HUES48 (cell line): Measurements from ENCODE around the gene RBM42.

ENCODE experiments used
- H3K27ac ChIP-seq: one replicate; pipeline ENCODE4 v1.7.0; 2013; ENCODE audit warnings: low read depth, low read length, inconsistent platforms
- H3K27me3 ChIP-seq: 2 replicates; pipeline ENCODE4 v1.6.1; 2013; ENCODE audit warnings: mild to moderate bottlenecking, low read length; ENCODE audit not compliant: control insufficient read depth, insufficient read depth
- H3K36me3 ChIP-seq: 2 replicates; pipeline ENCODE4 v1.6.1; 2013; ENCODE audit warnings: low read length; ENCODE audit not compliant: control insufficient read depth, insufficient read depth
- H3K4me1 ChIP-seq: 2 replicates; pipeline ENCODE4 v1.6.1; 2013; ENCODE audit warnings: mild to moderate bottlenecking, low read length; ENCODE audit not compliant: control insufficient read depth, insufficient read depth
- H3K4me3 ChIP-seq: 2 replicates; pipeline ENCODE4 v1.5.1; 2013; ENCODE audit warnings: mild to moderate bottlenecking, low read depth, low read length
- H3K9ac ChIP-seq: 2 replicates; pipeline ENCODE4 v1.6.1; 2013; ENCODE audit warnings: mild to moderate bottlenecking, low read depth, low read length, moderate library complexity
- H3K9me3 ChIP-seq: 2 replicates; pipeline ENCODE4 v1.6.1; 2013; ENCODE audit warnings: low read length; ENCODE audit not compliant: control insufficient read depth, insufficient read depth

The RBM42 gene

GRCh38 chr19:35655600-35655999 is 26.8 kb downstream of the RBM42 start:
- Histone ChIP-seq H3K9ac (no peak overlapping the region), H3K4me1 (no peaks in the 10 kb centered on the region), H3K9me3 (no peaks in the 10 kb centered on the region), H3K4me3 (no peak overlapping the region), H3K27me3 (no peaks in the 10 kb centered on the region), H3K27ac (no peak overlapping the region), H3K36me3 (peaks cover 77% of the 10 kb centered on the region)

- Histone ChIP-seq H3K27ac (no peak overlapping the region), H3K27me3 (no peaks in the 10 kb centered on the region), H3K4me3 (no peak overlapping the region), H3K4me1 (no peaks in the 10 kb centered on the region), H3K9ac (no peak overlapping the region), H3K9me3 (no peaks in the 10 kb centered on the region), H3K36me3 (peaks cover 71% of the 10 kb centered on the region)
Measured at GRCh38 chr19:35656700-35657099, 27.9 kb downstream of the RBM42 start.

GRCh38 chr19:35657904-35658700 is 29.3 kb downstream of the RBM42 start:
- Histone ChIP-seq H3K9me3 (no peaks in the 10 kb centered on the region), H3K27ac (no peak overlapping the region), H3K9ac (no peak overlapping the region), H3K4me1 (no peaks in the 10 kb centered on the region), H3K27me3 (no peaks in the 10 kb centered on the region), H3K4me3 (no peak overlapping the region), H3K36me3 (peaks cover 70% of the 10 kb centered on the region)

DNA sequence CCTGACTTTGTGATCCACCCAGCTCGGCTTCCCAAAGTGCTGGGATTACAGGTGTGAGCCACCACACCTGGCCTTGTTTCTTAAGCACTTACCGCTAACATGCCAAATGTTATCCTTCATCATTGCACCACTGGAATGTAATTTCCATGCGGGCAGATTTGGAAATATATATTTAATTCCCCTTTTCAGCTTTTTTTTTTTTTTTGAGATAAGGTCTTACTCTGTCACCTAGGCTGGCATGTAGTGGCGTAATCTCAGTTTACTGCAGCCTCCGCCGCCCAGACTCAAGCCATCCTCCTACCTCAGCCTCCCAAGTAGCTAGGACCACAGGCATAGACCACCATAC is 33.1 kb downstream of the RBM42 start:
- Histone ChIP-seq H3K4me3 (no peak overlapping the region), H3K4me1 (no peaks in the 10 kb centered on the region), H3K9me3 (no peaks in the 10 kb centered on the region), H3K36me3 (peaks cover 39% of the 10 kb centered on the region), H3K27ac (no peak overlapping the region), H3K27me3 (no peaks in the 10 kb centered on the region), H3K9ac (no peak overlapping the region)

DNA sequence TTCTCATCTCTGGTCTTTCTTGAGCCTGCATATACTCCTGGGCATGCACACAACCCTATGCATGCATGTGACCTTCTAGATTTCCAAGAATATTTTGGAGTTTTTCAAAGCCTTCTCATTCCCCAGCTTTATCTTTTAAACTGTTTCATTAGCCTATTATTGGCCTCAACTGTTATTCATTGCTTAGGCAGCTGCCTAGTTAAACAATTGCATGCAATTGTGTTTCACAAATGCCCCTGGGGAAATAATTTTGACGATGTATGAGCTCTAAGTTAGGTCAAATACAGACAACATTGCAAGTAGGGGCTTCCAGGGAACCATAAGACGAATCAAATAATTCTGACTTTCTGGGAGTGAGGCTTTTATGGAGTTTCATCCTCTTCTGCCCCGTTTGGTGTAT is 35.1 kb downstream of the RBM42 start:
- no peaks in the 10 kb centered on the region for H3K27me3 ChIP-seq
- no peaks in the 10 kb centered on the region for H3K9me3 ChIP-seq
- H3K4me1 ChIP-seq, result no peaks in the 10 kb centered on the region
- H3K36me3 ChIP-seq, result peaks cover 19% of the 10 kb centered on the region
- no peak overlapping the region for H3K9ac ChIP-seq
- H3K4me3 ChIP-seq, result no peak overlapping the region
- H3K27ac ChIP-seq, result no peak overlapping the region

DNA sequence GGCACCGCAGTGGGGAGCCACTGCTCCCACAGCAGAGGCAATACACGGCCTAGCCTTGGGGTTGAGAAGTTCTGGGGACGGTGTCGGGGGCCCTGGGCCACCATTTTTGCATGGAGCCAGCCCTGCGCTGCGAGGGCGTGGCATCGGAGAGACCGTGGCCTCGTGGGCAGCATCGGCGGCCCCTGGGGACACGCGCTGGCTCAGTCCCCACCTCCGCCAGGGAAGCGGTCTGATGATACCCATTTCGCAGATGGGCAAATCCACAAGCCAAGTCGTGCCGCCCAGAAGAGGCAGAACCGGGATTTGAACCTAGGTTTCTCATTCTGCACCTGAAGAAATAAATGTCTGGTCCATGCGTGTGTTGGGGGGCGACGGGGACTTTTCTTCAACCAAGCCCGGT is 36.3 kb downstream of the RBM42 start:
- peaks cover 8% of the 10 kb centered on the region; the same call in 1 of the 2 replicates for H3K36me3 ChIP-seq
- no peak overlapping the region for H3K27ac ChIP-seq
- no peak overlapping the region for H3K9ac ChIP-seq
- H3K27me3 ChIP-seq, result no peaks in the 10 kb centered on the region
- no peaks in the 10 kb centered on the region for H3K9me3 ChIP-seq
- H3K4me3 ChIP-seq, result no peak overlapping the region
- H3K4me1 ChIP-seq, result no peaks in the 10 kb centered on the region

GRCh38 chr19:35665604-35666003 is 36.8 kb downstream of the RBM42 start:
- Histone ChIP-seq H3K27me3 (no peaks in the 10 kb centered on the region), H3K4me3 (no peak overlapping the region), H3K9me3 (no peaks in the 10 kb centered on the region), H3K9ac (no peak overlapping the region), H3K36me3 (peaks cover 8% of the 10 kb centered on the region; the same call in 1 of the 2 replicates), H3K27ac (no peak overlapping the region), H3K4me1 (no peaks in the 10 kb centered on the region)

- no peak within 1 kb of the TSS for H3K4me3 ChIP-seq
- no peaks in the 10 kb centered on the region for H3K27me3 ChIP-seq
- peaks cover 4% of the 10 kb centered on the region; the same call in 1 of the 2 replicates for H3K36me3 ChIP-seq
- no peak within 1 kb of the TSS for H3K9ac ChIP-seq
- no peak within 1 kb of the TSS for H3K27ac ChIP-seq
- no peaks in the 10 kb centered on the region for H3K4me1 ChIP-seq
- H3K9me3 ChIP-seq, result no peaks in the 10 kb centered on the region
Measured at GRCh38 chr19:35666251-35666913, 37.5 kb downstream of the RBM42 start, which contains the start of gene UPK1A. Gene UPK1A, plus strand, starts transcription at chr19:35666517. Its CDS starts 296 bp downstream, at chr19:35666813.

GRCh38 chr19:35669566-35669965 is 40.7 kb downstream of the RBM42 start:
- Histone ChIP-seq H3K36me3 (no peaks in the 10 kb centered on the region), H3K4me3 (no peak overlapping the region), H3K27ac (no peak overlapping the region), H3K4me1 (no peaks in the 10 kb centered on the region), H3K27me3 (no peaks in the 10 kb centered on the region), H3K9me3 (no peaks in the 10 kb centered on the region), H3K9ac (no peak overlapping the region)

DNA sequence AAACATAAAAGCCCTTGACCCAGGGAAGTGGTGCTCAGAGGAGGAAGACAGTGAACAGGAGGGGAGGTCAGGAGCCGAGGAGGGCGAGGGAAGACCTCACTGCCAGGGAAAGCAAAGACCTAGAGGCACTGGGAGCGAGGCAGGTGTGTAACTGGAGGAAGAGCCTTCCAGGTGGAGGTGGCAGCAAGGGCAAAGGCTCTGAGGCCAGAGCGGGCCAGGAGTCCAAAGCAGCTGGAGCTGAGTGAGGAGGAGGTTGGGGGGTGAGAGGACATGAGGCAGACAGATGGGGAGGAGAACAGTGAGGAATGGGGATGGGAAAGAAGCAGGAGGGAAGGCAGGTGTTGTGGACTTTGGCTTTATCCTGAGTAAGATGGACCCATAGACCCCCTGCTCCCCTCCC is 41.1 kb downstream of the RBM42 start:
- H3K27me3 ChIP-seq, result no peaks in the 10 kb centered on the region

DNA sequence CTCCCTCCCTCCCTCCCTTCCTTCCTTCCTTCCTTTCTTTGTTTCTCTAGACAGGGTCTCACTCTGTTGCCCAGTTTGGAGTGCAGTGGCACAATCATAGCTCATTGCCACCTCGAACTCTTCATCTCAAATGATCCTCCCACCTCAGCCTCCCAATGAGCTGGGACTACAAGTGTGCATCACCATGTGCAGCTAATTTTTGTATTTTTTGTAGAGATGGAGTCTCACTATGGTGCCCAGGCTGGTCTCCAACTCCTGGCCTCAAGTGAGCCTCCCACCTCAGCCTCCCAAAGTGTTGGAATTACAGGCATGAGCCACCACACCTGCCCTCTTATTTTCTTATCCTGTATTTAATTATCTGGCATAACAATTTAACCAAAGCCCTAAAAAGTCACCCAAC is 41.9 kb downstream of the RBM42 start:
- Histone ChIP-seq H3K36me3 (no peaks in the 10 kb centered on the region), H3K4me1 (no peaks in the 10 kb centered on the region), H3K27me3 (no peaks in the 10 kb centered on the region), H3K9ac (no peak overlapping the region), H3K4me3 (no peak overlapping the region), H3K9me3 (no peaks in the 10 kb centered on the region), H3K27ac (no peak overlapping the region)

More for the DNA sequence above, 41.1 kb downstream of the RBM42 start:
- Histone ChIP-seq H3K27ac (no peak overlapping the region), H3K9me3 (no peaks in the 10 kb centered on the region), H3K36me3 (no peaks in the 10 kb centered on the region), H3K9ac (no peak overlapping the region), H3K4me3 (no peak overlapping the region), H3K4me1 (no peaks in the 10 kb centered on the region)
